ENCODE measurements around the gene DSCAM.

The DSCAM gene

GRCh38 chr21:40066221-40066620, 780.7 kb downstream of the DSCAM start:
- no peaks in the 10 kb centered on the region for H3K79me2 ChIP-seq (ENCODE audit: insufficient read depth, low read length)
- no peak overlapping the region for H3K4me3 ChIP-seq (ENCODE audit: insufficient read depth, low read length, poor library complexity, severe bottlenecking)
- no peak overlapping the region for H2AFZ ChIP-seq (ENCODE audit: low read depth, low read length, severe bottlenecking)
- no peaks in the 10 kb centered on the region for H3K36me3 ChIP-seq (ENCODE audit: low read length)
- no peaks in the 10 kb centered on the region for H3K9me2 ChIP-seq (replicated peaks; ENCODE audit: insufficient read depth, low read length)
- no peaks in the 10 kb centered on the region for H3K9me3 ChIP-seq (ENCODE audit: insufficient read depth, low read length)
- H3F3A ChIP-seq (ENCODE audit: insufficient read depth) = no peaks in the 10 kb centered on the region
- H3K27me3 ChIP-seq (ENCODE audit: low read length) = no peaks in the 10 kb centered on the region
- H3K4me2 ChIP-seq (ENCODE audit: low read depth, low read length, poor library complexity, severe bottlenecking) = no peak overlapping the region
- no peaks in the 10 kb centered on the region for H4K20me1 ChIP-seq (ENCODE audit: low read depth, low read length)
- H3K9ac ChIP-seq (ENCODE audit: low read length) = no peak overlapping the region
- H3K27ac ChIP-seq (ENCODE audit: low read depth, low read length) = no peak overlapping the region
- TF ChIP-seq, protein P1, sequence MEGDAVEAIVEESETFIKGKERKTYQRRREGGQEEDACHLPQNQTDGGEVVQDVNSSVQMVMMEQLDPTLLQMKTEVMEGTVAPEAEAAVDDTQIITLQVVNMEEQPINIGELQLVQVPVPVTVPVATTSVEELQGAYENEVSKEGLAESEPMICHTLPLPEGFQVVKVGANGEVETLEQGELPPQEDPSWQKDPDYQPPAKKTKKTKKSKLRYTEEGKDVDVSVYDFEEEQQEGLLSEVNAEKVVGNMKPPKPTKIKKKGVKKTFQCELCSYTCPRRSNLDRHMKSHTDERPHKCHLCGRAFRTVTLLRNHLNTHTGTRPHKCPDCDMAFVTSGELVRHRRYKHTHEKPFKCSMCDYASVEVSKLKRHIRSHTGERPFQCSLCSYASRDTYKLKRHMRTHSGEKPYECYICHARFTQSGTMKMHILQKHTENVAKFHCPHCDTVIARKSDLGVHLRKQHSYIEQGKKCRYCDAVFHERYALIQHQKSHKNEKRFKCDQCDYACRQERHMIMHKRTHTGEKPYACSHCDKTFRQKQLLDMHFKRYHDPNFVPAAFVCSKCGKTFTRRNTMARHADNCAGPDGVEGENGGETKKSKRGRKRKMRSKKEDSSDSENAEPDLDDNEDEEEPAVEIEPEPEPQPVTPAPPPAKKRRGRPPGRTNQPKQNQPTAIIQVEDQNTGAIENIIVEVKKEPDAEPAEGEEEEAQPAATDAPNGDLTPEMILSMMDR (IDR thresholded peaks at IDR 0.05; ENCODE audit: insufficient read depth, low read length, poor library complexity, severe bottlenecking) = no peak
- TF ChIP-seq EZH2phosphoT487 (conservative IDR thresholded peaks at IDR 0.05; ENCODE audit: low read length) = no peak

DNA sequence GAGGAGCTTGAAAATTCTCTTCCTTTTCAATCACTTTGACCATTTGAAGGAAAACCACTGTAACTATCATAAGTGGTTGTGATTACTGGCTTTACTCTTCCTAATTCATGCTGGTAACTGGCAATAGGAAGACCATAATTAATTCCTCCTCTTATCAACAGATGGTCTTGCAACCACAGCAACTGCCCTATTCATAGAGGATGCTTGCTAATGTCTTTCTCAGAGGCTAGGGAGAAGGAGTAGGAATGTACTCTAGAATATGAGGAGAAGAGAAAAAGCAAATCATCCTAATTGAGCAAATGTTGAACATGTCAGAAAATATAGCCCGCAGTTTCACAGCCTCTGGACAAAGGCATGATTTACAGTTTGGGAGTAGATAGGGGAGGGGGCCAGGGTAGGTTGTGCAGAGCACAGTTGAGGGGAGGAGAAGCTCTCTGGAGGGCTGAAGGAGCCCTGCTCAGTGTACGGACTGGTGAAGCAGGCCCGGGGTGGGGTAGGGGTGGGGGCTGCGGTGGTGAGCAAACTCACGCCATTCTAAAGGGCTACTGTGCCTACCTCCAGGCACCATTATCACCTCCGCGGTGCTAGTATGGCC, 786.8 kb downstream of the DSCAM start:
- no peak overlapping the region for H2AFZ ChIP-seq (ENCODE audit: low read depth, low read length, severe bottlenecking)
- no peaks in the 10 kb centered on the region for H4K20me1 ChIP-seq (ENCODE audit: low read depth, low read length)
- H3K9me3 ChIP-seq (ENCODE audit: insufficient read depth, low read length) = no peaks in the 10 kb centered on the region

GRCh38 chr21:40057331-40057730, 789.6 kb downstream of the DSCAM start:
- TF ChIP-seq, protein P1 (IDR thresholded peaks at IDR 0.05; ENCODE audit: insufficient read depth, low read length, poor library complexity, severe bottlenecking) = no peak
- TF ChIP-seq EZH2phosphoT487 (conservative IDR thresholded peaks at IDR 0.05; ENCODE audit: low read length) = no peak
- H3K27me3 ChIP-seq (ENCODE audit: low read length) = no peaks in the 10 kb centered on the region
- no peak overlapping the region for H3K4me2 ChIP-seq (ENCODE audit: low read depth, low read length, poor library complexity, severe bottlenecking)
- H3K27ac ChIP-seq (ENCODE audit: low read depth, low read length) = no peak overlapping the region
- H3K36me3 ChIP-seq (ENCODE audit: low read length) = no peaks in the 10 kb centered on the region
- H3F3A ChIP-seq (ENCODE audit: insufficient read depth) = no peaks in the 10 kb centered on the region
- no peaks in the 10 kb centered on the region for H3K79me2 ChIP-seq (ENCODE audit: insufficient read depth, low read length)
- H3K9ac ChIP-seq (ENCODE audit: low read length) = no peak overlapping the region
- no peaks in the 10 kb centered on the region for H4K20me1 ChIP-seq (ENCODE audit: low read depth, low read length)
- no peak overlapping the region for H2AFZ ChIP-seq (ENCODE audit: low read depth, low read length, severe bottlenecking)
- H3K4me3 ChIP-seq (ENCODE audit: insufficient read depth, low read length, poor library complexity, severe bottlenecking) = no peak overlapping the region
- H3K9me2 ChIP-seq (replicated peaks; ENCODE audit: insufficient read depth, low read length) = no peaks in the 10 kb centered on the region
- no peaks in the 10 kb centered on the region for H3K9me3 ChIP-seq (ENCODE audit: insufficient read depth, low read length)

More for the DNA sequence above, 786.8 kb downstream of the DSCAM start:
- Histone ChIP-seq H3K9me2 (replicated peaks; ENCODE audit: insufficient read depth, low read length) (no peaks in the 10 kb centered on the region), H3K36me3 (ENCODE audit: low read length) (no peaks in the 10 kb centered on the region), H3K27me3 (ENCODE audit: low read length) (no peaks in the 10 kb centered on the region), H3K27ac (ENCODE audit: low read depth, low read length) (no peak overlapping the region), H3K9ac (ENCODE audit: low read length) (no peak overlapping the region), H3K79me2 (ENCODE audit: insufficient read depth, low read length) (no peaks in the 10 kb centered on the region), H3K4me2 (ENCODE audit: low read depth, low read length, poor library complexity, severe bottlenecking) (no peak overlapping the region), H3K4me3 (ENCODE audit: insufficient read depth, low read length, poor library complexity, severe bottlenecking) (no peak overlapping the region), H3F3A (ENCODE audit: insufficient read depth) (no peaks in the 10 kb centered on the region)
- TF ChIP-seq, protein P1 (IDR thresholded peaks at IDR 0.05; ENCODE audit: insufficient read depth, low read length, poor library complexity, severe bottlenecking) = no peak
- TF ChIP-seq EZH2phosphoT487 (conservative IDR thresholded peaks at IDR 0.05; ENCODE audit: low read length) = no peak

Measured in SU-DHL-6 (cell line).